HEK293 (cell line): Measurements from ENCODE around the gene ZNF345.

Experiments used
- CTCF ChIA-PET: fragments of 350-600 bp; formaldehyde crosslinking; extraction: SDS; loops from one replicate; lab custom pipeline; 2021; ENCODE audit warnings: antibody characterized with exemption; lab: Yijun Ruan, JAX
- POLR2A ChIA-PET: fragments of 300-600 bp; formaldehyde crosslinking; extraction: SDS; loops from one replicate; lab custom pipeline; 2020; ENCODE audit warnings: antibody characterized with exemption, inconsistent platforms; lab: Yijun Ruan, JAX
- H3K27ac ChIP-seq: fragments of 200-500 bp; sonication (Bioruptor generic); 2 replicates; pipeline ENCODE4 v1.5.1; 2014; ENCODE audit warnings: low read depth, low read length, control low read depth, inconsistent platforms; ENCODE audit errors: extremely low read depth
- H3K36me3 ChIP-seq, 2 experiments: fragments of 200-500 bp in 1 of 2; sonication (Bioruptor generic) in 1 of 2; 1 replicate in 1 of 2; 2 replicates in 1 of 2; pipeline ENCODE4 v1.5.1; 2014 to 2017; ENCODE audit warnings: inconsistent platforms in 2 of 2, low read length in 2 of 2; ENCODE audit not compliant: control insufficient read depth in 2 of 2, insufficient read depth in 1 of 2
- H3K4me1 ChIP-seq: fragments of 200-500 bp; sonication (Bioruptor generic); 2 replicates; pipeline ENCODE4 v1.5.1; 2014; ENCODE audit warnings: mild to moderate bottlenecking, low read length, inconsistent platforms; ENCODE audit not compliant: control insufficient read depth, insufficient read depth
- H3K4me3 ChIP-seq: 2 replicates; pipeline ENCODE4 v1.5.1; 2011; ENCODE audit warnings: low read depth, mild to moderate bottlenecking, control low read depth, low read length, moderate library complexity
- H3K9me3 ChIP-seq: fragments of 200-500 bp; sonication (Bioruptor generic); 2 replicates; pipeline ENCODE4 v1.5.1; 2014; ENCODE audit warnings: low read depth, low read length, inconsistent platforms; ENCODE audit not compliant: control insufficient read depth, insufficient read depth
- BCL11B ChIP-seq: fragments of 450-650 bp; formaldehyde crosslinking; IDR thresholded peaks from 2 replicates; pipeline ENCODE4 v1.5.1; 2016; ENCODE audit warnings: low read depth, missing biosample characterization, missing genetic modification characterization
- FEZF1 ChIP-seq: fragments of 450-650 bp; formaldehyde crosslinking; IDR thresholded peaks from 2 replicates; pipeline ENCODE4 v1.5.1; 2016; ENCODE audit warnings: missing biosample characterization, missing genetic modification characterization
- PRDM1 ChIP-seq: fragments of 450-650 bp; formaldehyde crosslinking; IDR thresholded peaks from 2 replicates; pipeline ENCODE4; 2016; ENCODE audit warnings: missing biosample characterization, missing genetic modification characterization
- SCRT1 ChIP-seq: fragments of 450-650 bp; formaldehyde crosslinking; IDR thresholded peaks from 2 replicates; pipeline ENCODE4 v1.5.1; 2016; ENCODE audit warnings: missing biosample characterization, missing genetic modification characterization, borderline replicate concordance
- SCRT2 ChIP-seq: fragments of 450-650 bp; formaldehyde crosslinking; IDR thresholded peaks from 2 replicates; pipeline ENCODE4 v1.5.1; 2016; ENCODE audit warnings: missing biosample characterization, missing genetic modification characterization
- WT1 ChIP-seq: fragments of 450-650 bp; formaldehyde crosslinking; IDR thresholded peaks from 2 replicates; pipeline ENCODE4 v1.5.1; 2016; ENCODE audit warnings: missing biosample characterization, missing genetic modification characterization
- ZNF23 ChIP-seq: fragments of 450-650 bp; formaldehyde crosslinking; IDR thresholded peaks from 2 replicates; pipeline ENCODE4 v1.5.1; 2016; ENCODE audit warnings: missing biosample characterization, missing genetic modification characterization, borderline replicate concordance
- ZNF266 ChIP-seq: fragments of 450-650 bp; formaldehyde crosslinking; IDR thresholded peaks from 2 replicates; pipeline ENCODE4 v1.5.1; 2016; ENCODE audit warnings: missing biosample characterization, missing genetic modification characterization, low read depth
- ZNF426 ChIP-seq: fragments of 450-650 bp; formaldehyde crosslinking; IDR thresholded peaks from 2 replicates; pipeline ENCODE4 v1.5.1; 2017; ENCODE audit warnings: missing biosample characterization, missing genetic modification characterization, mild to moderate bottlenecking, inconsistent platforms, moderate library complexity
- ZNF560 ChIP-seq: fragments of 450-650 bp; formaldehyde crosslinking; IDR thresholded peaks from 2 replicates; pipeline ENCODE4 v1.5.1; 2017; ENCODE audit warnings: missing biosample characterization, missing genetic modification characterization, borderline replicate concordance
- TF ChIP-seq, protein P1 (sequence below): fragments of 450-650 bp; formaldehyde crosslinking; IDR thresholded peaks from 2 replicates; pipeline ENCODE4 v1.5.1; 2016; ENCODE audit warnings: missing biosample characterization, missing genetic modification characterization
- TF ChIP-seq, protein P2 (sequence below): fragments of 450-650 bp; formaldehyde crosslinking; IDR thresholded peaks from 2 replicates; pipeline ENCODE4 v1.5.1; 2016; ENCODE audit warnings: missing biosample characterization, missing genetic modification characterization
- TF ChIP-seq, protein P3 (sequence below): fragments of 450-650 bp; formaldehyde crosslinking; IDR thresholded peaks from 2 replicates; pipeline ENCODE4 v1.5.1; 2016; ENCODE audit warnings: missing biosample characterization, missing genetic modification characterization, low read depth
- TF ChIP-seq, protein P4 (sequence below): fragments of 450-650 bp; formaldehyde crosslinking; IDR thresholded peaks from 2 replicates; pipeline ENCODE4 v1.5.1; 2017; ENCODE audit warnings: missing biosample characterization, missing genetic modification characterization

The ZNF345 gene

DNA sequence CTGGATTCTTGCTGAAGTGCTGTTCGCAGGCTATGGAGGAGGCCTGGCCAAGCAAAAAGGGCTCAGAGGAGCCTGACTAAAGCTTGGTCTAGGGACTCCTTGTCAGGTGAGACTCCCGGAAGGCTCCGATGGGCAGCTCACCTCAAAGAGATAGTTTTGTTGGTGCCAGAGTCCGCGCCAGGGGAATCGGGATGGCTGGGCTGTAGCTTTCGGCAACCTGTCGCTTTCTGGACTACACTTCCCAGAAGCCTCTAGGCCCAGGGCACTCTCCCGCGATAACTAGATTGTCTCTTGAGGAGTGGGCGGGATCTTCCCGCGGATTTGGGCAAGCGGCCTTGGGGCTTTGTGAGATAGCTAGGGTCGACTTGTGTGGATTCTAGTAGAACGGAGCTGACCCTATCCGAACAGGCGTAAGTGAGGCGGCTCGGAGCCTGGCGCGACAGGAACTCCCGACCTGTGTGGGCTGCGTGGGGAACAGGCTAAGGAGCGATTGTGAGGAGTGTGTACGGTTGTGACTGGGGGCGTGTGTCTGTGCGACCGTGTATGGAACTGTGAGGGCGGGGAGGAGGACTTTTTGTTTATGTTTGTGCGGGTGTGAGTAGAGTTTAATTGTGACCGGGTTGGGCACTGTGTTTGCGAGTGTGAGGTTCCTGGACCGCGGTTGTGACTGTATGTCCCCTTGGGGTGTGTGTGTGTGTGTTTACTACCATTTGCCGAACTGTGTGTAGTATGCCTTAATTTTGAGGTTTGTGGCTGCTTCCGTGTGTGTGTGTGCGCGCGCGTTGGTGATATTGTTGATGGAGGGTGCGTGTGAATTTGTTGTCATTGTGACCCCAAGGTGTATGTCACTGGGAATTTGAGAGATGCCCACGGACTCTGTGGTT is at the start of gene ZNF345 (continued):
- TF ChIP-seq, protein P1, sequence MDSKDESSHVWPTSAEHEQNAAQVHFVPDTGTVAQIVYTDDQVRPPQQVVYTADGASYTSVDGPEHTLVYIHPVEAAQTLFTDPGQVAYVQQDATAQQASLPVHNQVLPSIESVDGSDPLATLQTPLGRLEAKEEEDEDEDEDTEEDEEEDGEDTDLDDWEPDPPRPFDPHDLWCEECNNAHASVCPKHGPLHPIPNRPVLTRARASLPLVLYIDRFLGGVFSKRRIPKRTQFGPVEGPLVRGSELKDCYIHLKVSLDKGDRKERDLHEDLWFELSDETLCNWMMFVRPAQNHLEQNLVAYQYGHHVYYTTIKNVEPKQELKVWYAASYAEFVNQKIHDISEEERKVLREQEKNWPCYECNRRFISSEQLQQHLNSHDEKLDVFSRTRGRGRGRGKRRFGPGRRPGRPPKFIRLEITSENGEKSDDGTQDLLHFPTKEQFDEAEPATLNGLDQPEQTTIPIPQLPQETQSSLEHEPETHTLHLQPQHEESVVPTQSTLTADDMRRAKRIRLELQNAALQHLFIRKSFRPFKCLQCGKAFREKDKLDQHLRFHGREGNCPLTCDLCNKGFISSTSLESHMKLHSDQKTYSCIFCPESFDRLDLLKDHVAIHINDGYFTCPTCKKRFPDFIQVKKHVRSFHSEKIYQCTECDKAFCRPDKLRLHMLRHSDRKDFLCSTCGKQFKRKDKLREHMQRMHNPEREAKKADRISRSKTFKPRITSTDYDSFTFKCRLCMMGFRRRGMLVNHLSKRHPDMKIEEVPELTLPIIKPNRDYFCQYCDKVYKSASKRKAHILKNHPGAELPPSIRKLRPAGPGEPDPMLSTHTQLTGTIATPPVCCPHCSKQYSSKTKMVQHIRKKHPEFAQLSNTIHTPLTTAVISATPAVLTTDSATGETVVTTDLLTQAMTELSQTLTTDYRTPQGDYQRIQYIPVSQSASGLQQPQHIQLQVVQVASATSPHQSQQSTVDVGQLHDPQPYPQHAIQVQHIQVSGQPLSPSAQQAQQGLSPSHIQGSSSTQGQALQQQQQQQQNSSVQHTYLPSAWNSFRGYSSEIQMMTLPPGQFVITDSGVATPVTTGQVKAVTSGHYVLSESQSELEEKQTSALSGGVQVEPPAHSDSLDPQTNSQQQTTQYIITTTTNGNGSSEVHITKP (tag by site-specific recombination), result peak; percentile 78
- TF ChIP-seq ZNF23 (tag by site-specific recombination) (peak; percentile 70; the same call in 1 of the 2 replicates), PRDM1 (peak; percentile 70), ZNF266 (tag by site-specific recombination) (peak; percentile 65; the same call in 1 of the 2 replicates), FEZF1 (no peak)
- TF ChIP-seq, protein P2, sequence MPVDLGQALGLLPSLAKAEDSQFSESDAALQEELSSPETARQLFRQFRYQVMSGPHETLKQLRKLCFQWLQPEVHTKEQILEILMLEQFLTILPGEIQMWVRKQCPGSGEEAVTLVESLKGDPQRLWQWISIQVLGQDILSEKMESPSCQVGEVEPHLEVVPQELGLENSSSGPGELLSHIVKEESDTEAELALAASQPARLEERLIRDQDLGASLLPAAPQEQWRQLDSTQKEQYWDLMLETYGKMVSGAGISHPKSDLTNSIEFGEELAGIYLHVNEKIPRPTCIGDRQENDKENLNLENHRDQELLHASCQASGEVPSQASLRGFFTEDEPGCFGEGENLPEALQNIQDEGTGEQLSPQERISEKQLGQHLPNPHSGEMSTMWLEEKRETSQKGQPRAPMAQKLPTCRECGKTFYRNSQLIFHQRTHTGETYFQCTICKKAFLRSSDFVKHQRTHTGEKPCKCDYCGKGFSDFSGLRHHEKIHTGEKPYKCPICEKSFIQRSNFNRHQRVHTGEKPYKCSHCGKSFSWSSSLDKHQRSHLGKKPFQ, result peak; percentile 94

DNA sequence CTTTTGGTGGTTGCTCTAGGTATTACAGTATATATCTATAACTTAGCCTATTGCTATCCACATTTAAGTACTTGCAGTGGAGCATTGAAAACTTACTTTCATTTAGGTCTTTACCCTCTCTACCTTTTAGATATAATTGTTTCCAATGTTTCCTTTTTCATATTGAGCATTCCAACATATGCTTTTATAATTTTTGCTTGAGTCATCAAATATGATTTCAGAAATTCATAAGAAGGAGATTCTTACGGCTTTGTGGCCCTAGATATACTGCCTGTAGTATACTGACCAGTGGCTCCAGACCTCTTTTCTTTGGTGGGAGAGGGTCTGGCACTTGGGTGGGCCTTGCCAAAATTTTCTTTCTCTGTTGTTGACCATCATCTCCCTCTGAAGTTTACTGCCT is 45.3 kb upstream of the ZNF345 start:
- Histone ChIP-seq H3K4me3 (no peak overlapping the region), H3K27ac (no peak overlapping the region), H3K4me1 (no peaks in the 10 kb centered on the region), H3K36me3 (peaks cover 70 to 77% of the 10 kb centered on the region in 2 experiments), H3K9me3 (peaks cover 26% of the 10 kb centered on the region)
- POLR2A ChIA-PET, result interaction anchor here (0.7 kb wide), 1 partner anchor 37 kb away, joined by 5 read pairs; no protein-coding TSS in a partner anchor
- TF ChIP-seq, protein P3, sequence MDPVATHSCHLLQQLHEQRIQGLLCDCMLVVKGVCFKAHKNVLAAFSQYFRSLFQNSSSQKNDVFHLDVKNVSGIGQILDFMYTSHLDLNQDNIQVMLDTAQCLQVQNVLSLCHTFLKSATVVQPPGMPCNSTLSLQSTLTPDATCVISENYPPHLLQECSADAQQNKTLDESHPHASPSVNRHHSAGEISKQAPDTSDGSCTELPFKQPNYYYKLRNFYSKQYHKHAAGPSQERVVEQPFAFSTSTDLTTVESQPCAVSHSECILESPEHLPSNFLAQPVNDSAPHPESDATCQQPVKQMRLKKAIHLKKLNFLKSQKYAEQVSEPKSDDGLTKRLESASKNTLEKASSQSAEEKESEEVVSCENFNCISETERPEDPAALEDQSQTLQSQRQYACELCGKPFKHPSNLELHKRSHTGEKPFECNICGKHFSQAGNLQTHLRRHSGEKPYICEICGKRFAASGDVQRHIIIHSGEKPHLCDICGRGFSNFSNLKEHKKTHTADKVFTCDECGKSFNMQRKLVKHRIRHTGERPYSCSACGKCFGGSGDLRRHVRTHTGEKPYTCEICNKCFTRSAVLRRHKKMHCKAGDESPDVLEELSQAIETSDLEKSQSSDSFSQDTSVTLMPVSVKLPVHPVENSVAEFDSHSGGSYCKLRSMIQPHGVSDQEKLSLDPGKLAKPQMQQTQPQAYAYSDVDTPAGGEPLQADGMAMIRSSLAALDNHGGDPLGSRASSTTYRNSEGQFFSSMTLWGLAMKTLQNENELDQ (tag by site-specific recombination), result no peak
- no peak for TF ChIP-seq ZNF426
- TF ChIP-seq ZNF560 (tag by site-specific recombination), result no peak
- TF ChIP-seq, protein P4, sequence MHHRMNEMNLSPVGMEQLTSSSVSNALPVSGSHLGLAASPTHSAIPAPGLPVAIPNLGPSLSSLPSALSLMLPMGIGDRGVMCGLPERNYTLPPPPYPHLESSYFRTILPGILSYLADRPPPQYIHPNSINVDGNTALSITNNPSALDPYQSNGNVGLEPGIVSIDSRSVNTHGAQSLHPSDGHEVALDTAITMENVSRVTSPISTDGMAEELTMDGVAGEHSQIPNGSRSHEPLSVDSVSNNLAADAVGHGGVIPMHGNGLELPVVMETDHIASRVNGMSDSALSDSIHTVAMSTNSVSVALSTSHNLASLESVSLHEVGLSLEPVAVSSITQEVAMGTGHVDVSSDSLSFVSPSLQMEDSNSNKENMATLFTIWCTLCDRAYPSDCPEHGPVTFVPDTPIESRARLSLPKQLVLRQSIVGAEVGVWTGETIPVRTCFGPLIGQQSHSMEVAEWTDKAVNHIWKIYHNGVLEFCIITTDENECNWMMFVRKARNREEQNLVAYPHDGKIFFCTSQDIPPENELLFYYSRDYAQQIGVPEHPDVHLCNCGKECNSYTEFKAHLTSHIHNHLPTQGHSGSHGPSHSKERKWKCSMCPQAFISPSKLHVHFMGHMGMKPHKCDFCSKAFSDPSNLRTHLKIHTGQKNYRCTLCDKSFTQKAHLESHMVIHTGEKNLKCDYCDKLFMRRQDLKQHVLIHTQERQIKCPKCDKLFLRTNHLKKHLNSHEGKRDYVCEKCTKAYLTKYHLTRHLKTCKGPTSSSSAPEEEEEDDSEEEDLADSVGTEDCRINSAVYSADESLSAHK (tag by site-specific recombination), result no peak
- CTCF ChIA-PET, result interaction anchor here (0.7 kb wide), 1 partner anchor 114 kb away, joined by 4 read pairs; no protein-coding TSS in a partner anchor

DNA sequence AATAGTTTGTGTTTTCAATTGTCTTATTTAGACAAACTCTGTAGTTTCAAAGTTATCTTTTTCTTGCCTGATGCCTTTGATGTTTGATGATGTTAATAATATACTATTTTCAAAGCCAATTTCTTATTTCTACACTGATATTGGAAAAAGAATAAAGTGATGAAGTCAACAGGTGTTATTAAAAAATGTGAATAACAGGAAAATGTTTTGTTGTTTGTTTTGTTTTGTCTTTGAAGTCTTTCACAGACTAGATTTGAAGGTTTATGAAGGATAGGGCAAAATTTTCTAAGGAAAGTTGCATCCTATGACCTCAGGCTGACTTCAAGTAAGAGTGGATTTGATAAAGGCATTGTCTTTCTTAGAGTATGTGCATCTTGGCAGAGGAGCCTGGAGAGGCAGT is 43.6 kb upstream of the ZNF345 start:
- POLR2A ChIA-PET, result no interaction called here
- TF ChIP-seq SCRT1 (tag by site-specific recombination), result peak; percentile 68; the same call in 1 of the 2 replicates
- TF ChIP-seq BCL11B (tag by site-specific recombination), result no peak
- TF ChIP-seq, protein P4 (tag by site-specific recombination), result no peak
- TF ChIP-seq SCRT2, result peak; percentile 85
- TF ChIP-seq WT1, result no peak
- no peaks in the 10 kb centered on the region for H3K4me1 ChIP-seq
- H3K27ac ChIP-seq, result no peak overlapping the region
- CTCF ChIA-PET, result no interaction called here
- H3K9me3 ChIP-seq, result peaks cover 35% of the 10 kb centered on the region
- peaks cover 68 to 71% of the 10 kb centered on the region in 2 experiments for H3K36me3 ChIP-seq
- no peak overlapping the region for H3K4me3 ChIP-seq
